ENCODE measurements around the gene FBXW11. TPM values are rescaled to one million over a fixed set of nuclear protein-coding genes. Genes with fewer than 3 reads are reported as not detected.

Gene FBXW11
- polyA plus RNA-seq, 1 donor from 2014 or later: 103 TPM

GRCh38 chr5:171975262-171975876, 31.1 kb downstream of the FBXW11 start:
- H4K20me1 ChIP-seq (ENCODE audit: insufficient read depth): no peaks in the 10 kb centered on the region
- H3K27ac ChIP-seq (ENCODE audit: low read length): no peak overlapping the region
- no peak overlapping the region for H3K4me2 ChIP-seq (ENCODE audit: low read length)

DNA sequence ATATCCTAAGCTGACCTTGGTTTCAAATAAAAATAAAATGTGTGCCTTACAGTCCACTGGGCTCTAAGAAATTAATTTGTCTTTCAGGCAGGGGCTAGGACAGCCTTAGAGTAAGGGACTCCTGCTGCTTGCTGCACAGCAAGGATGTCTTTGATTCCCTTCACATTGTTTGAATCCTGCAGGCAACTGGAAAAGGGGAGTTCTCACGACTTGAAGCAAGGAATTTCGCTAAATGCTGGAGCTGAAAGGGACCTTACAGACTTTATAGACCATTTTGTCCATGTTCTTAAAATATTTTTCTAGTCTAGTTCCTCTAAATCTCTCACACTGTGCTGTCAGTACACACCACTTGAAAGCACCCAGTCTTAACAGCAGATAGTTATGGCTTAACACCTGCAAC, 35.6 kb downstream of the FBXW11 start:
- Histone ChIP-seq H3K36me3 (ENCODE audit: insufficient read depth, low read length) (no peaks in the 10 kb centered on the region), H2AFZ (ENCODE audit: low read depth, low read length) (no peak overlapping the region), H3K27me3 (ENCODE audit: insufficient read depth, low read depth, low read length) (no peaks in the 10 kb centered on the region), H3K79me2 (replicated peaks; ENCODE audit: insufficient read depth, low read length) (peaks cover 40% of the 10 kb centered on the region), H3K9me3 (ENCODE audit: low read length) (no peaks in the 10 kb centered on the region), H3F3A (ENCODE audit: insufficient read depth, low read length, poor library complexity, severe bottlenecking) (no peaks in the 10 kb centered on the region), H3K9ac (ENCODE audit: low read length) (no peak overlapping the region), H4K20me1 (ENCODE audit: insufficient read depth) (peaks cover 3% of the 10 kb centered on the region), H3K4me2 (ENCODE audit: low read length) (no peak overlapping the region), H3K9me2 (ENCODE audit: insufficient read depth, low read length) (no peaks in the 10 kb centered on the region), H3K27ac (ENCODE audit: low read length) (no peak overlapping the region), H3K4me3 (ENCODE audit: low read length) (no peak overlapping the region)
- no peak for TF ChIP-seq EP300 (conservative IDR thresholded peaks at IDR 0.05; ENCODE audit: poor library complexity, severe bottlenecking)
- TF ChIP-seq POLR2AphosphoS5 (IDR thresholded peaks at IDR 0.05): no peak
- no peak for TF ChIP-seq TAF1 (IDR thresholded peaks at IDR 0.05; ENCODE audit: low read depth)
- no peak for TF ChIP-seq MXI1 (conservative IDR thresholded peaks at IDR 0.05; ENCODE audit: poor library complexity, severe bottlenecking)
- no peak for TF ChIP-seq SMC3 (conservative IDR thresholded peaks at IDR 0.05; ENCODE audit: poor library complexity)
- no peak for TF ChIP-seq RAD21 (conservative IDR thresholded peaks at IDR 0.05)
- no peak for TF ChIP-seq CTCF (IDR thresholded peaks at IDR 0.05; ENCODE audit: poor library complexity, severe bottlenecking)
- TF ChIP-seq, protein P1, sequence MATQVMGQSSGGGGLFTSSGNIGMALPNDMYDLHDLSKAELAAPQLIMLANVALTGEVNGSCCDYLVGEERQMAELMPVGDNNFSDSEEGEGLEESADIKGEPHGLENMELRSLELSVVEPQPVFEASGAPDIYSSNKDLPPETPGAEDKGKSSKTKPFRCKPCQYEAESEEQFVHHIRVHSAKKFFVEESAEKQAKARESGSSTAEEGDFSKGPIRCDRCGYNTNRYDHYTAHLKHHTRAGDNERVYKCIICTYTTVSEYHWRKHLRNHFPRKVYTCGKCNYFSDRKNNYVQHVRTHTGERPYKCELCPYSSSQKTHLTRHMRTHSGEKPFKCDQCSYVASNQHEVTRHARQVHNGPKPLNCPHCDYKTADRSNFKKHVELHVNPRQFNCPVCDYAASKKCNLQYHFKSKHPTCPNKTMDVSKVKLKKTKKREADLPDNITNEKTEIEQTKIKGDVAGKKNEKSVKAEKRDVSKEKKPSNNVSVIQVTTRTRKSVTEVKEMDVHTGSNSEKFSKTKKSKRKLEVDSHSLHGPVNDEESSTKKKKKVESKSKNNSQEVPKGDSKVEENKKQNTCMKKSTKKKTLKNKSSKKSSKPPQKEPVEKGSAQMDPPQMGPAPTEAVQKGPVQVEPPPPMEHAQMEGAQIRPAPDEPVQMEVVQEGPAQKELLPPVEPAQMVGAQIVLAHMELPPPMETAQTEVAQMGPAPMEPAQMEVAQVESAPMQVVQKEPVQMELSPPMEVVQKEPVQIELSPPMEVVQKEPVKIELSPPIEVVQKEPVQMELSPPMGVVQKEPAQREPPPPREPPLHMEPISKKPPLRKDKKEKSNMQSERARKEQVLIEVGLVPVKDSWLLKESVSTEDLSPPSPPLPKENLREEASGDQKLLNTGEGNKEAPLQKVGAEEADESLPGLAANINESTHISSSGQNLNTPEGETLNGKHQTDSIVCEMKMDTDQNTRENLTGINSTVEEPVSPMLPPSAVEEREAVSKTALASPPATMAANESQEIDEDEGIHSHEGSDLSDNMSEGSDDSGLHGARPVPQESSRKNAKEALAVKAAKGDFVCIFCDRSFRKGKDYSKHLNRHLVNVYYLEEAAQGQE (IDR thresholded peaks at IDR 0.05; ENCODE audit: borderline replicate concordance): no peak

More at GRCh38 chr5:171975262-171975876, 31.1 kb downstream of the FBXW11 start:
- H3K36me3 ChIP-seq (ENCODE audit: insufficient read depth, low read length): no peaks in the 10 kb centered on the region
- TF ChIP-seq TAF1 (IDR thresholded peaks at IDR 0.05; ENCODE audit: low read depth) (no peak), CTCF (IDR thresholded peaks at IDR 0.05; ENCODE audit: poor library complexity, severe bottlenecking) (no peak), SMC3 (conservative IDR thresholded peaks at IDR 0.05; ENCODE audit: poor library complexity) (no peak), EZH2 (IDR thresholded peaks at IDR 0.05; ENCODE audit: borderline replicate concordance, insufficient read depth, low read length, poor library complexity, severe bottlenecking) (no peak), POLR2AphosphoS5 (IDR thresholded peaks at IDR 0.05) (no peak), MXI1 (conservative IDR thresholded peaks at IDR 0.05; ENCODE audit: poor library complexity, severe bottlenecking) (no peak), EP300 (conservative IDR thresholded peaks at IDR 0.05; ENCODE audit: poor library complexity, severe bottlenecking) (no peak), RAD21 (conservative IDR thresholded peaks at IDR 0.05) (no peak)
- TF ChIP-seq, protein P1 (IDR thresholded peaks at IDR 0.05; ENCODE audit: borderline replicate concordance): no peak
- H2AFZ ChIP-seq (ENCODE audit: low read depth, low read length): no peak overlapping the region
- H3F3A ChIP-seq (ENCODE audit: insufficient read depth, low read length, poor library complexity, severe bottlenecking): no peaks in the 10 kb centered on the region
- H3K9ac ChIP-seq (ENCODE audit: low read length): no peak overlapping the region
- no peak overlapping the region for H3K4me3 ChIP-seq (ENCODE audit: low read length)
- H3K9me2 ChIP-seq (ENCODE audit: insufficient read depth, low read length): no peaks in the 10 kb centered on the region
- peaks cover 47% of the 10 kb centered on the region for H3K79me2 ChIP-seq (replicated peaks; ENCODE audit: insufficient read depth, low read length)
- no peaks in the 10 kb centered on the region for H3K9me3 ChIP-seq (ENCODE audit: low read length)
- H3K27me3 ChIP-seq (ENCODE audit: insufficient read depth, low read depth, low read length): no peaks in the 10 kb centered on the region
